ENCODE data around the gene IFT43.
A peak's percentile ranks its signal among the peaks of the same experiment; 100 is the strongest.

GRCh38 chr14:76115010-76115422 lies 129.5 kb downstream of the IFT43 start:
- TF ChIP-seq EZH2 (IDR thresholded peaks at IDR 0.05; ENCODE audit: borderline replicate concordance, low read depth, low read length) (no peak), CTCF (IDR thresholded peaks at IDR 0.05 in 2 of 3, conservative IDR thresholded peaks at IDR 0.05 in 1 of 3; ENCODE audit: insufficient read depth in 2 of 3, low read depth in 1 of 3, low read length in 3 of 3) (peak in 1 of 3 experiments; percentile 25; a peak in 1 of 6 replicates), ZNF780A (CRISPR knock-in tag; IDR thresholded peaks at IDR 0.05) (no peak)

Data from K562 (cell line).